GM23338 (cell line): ENCODE results near the gene DCDC1. TPM values are rescaled to one million over a fixed set of nuclear protein-coding genes. Genes with fewer than 3 reads are reported as not detected.

Experiments
- ATAC-seq: fragments of 200-7000 bp; cut with Tn5 transposase; 3 replicates; pipeline ENCODE4 v1.9.1; 2020
- DNase-seq: peaks from one replicate; pipeline ENCODE4 v3.0.0-alpha.2; 2015; ENCODE audit warnings: low spot score
- H2AFZ ChIP-seq: fragments of 200-600 bp; sonication (generic); 2 replicates; pipeline ENCODE4 v1.8.0; 2016; ENCODE audit warnings: antibody characterized with exemption, mild to moderate bottlenecking, moderate library complexity
- H3F3A ChIP-seq: fragments of 200-600 bp; sonication (generic); replicated peaks from 2 replicates; pipeline ENCODE4 v1.8.0; 2017; ENCODE audit warnings: antibody characterized with exemption, mixed run types, low read depth
- H3K27ac ChIP-seq: fragments of 200-600 bp; sonication (generic); 2 replicates; pipeline ENCODE4 v1.6.1; 2016; ENCODE audit warnings: low read depth
- H3K27me3 ChIP-seq: fragments of 200-600 bp; sonication (generic); 2 replicates; pipeline ENCODE4 v1.8.0; 2016; ENCODE audit warnings: mild to moderate bottlenecking, mixed run types, moderate library complexity; ENCODE audit not compliant: insufficient read depth
- H3K36me3 ChIP-seq: fragments of 200-600 bp; sonication (generic); 2 replicates; pipeline ENCODE4 v1.8.0; 2016; ENCODE audit warnings: mild to moderate bottlenecking; ENCODE audit not compliant: insufficient read depth
- H3K4me1 ChIP-seq: fragments of 200-600 bp; sonication (generic); 2 replicates; pipeline ENCODE4 v1.8.0; 2016; ENCODE audit warnings: mild to moderate bottlenecking, moderate library complexity; ENCODE audit not compliant: insufficient read depth
- H3K4me2 ChIP-seq: fragments of 200-600 bp; sonication (generic); 2 replicates; pipeline ENCODE4 v1.7.1; 2017; ENCODE audit warnings: mixed run types
- H3K4me3 ChIP-seq: fragments of 200-600 bp; sonication (generic); 2 replicates; pipeline ENCODE4 v1.6.1; 2016; ENCODE audit warnings: mixed run types
- H3K79me2 ChIP-seq: fragments of 200-600 bp; sonication (generic); replicated peaks from 2 replicates; pipeline ENCODE4 v1.8.0; 2017; ENCODE audit warnings: mild to moderate bottlenecking; ENCODE audit not compliant: insufficient read depth
- H3K9me2 ChIP-seq: fragments of 200-600 bp; sonication (generic); 2 replicates; pipeline ENCODE4 v1.8.0; 2017; ENCODE audit not compliant: insufficient read depth
- H4K20me1 ChIP-seq: fragments of 200-600 bp; sonication (generic); replicated peaks from 2 replicates; pipeline ENCODE4 v1.8.0; 2017; ENCODE audit warnings: mild to moderate bottlenecking; ENCODE audit not compliant: insufficient read depth
- H3K27ac Mint-ChIP-seq: 2 replicates; pipeline ENCODE4 v1.8.0; 2020; ENCODE audit warnings: inconsistent platforms, mild to moderate bottlenecking, moderate library complexity, mixed read lengths
- H3K27me3 Mint-ChIP-seq: 3 replicates; pipeline ENCODE4 v1.8.0; 2022; ENCODE audit warnings: low read depth, mild to moderate bottlenecking, moderate library complexity, mixed read lengths, inconsistent platforms; ENCODE audit not compliant: insufficient read depth, poor library complexity
- H3K36me3 Mint-ChIP-seq: 3 replicates; pipeline ENCODE4 v1.8.0; 2021; ENCODE audit warnings: low read depth, mild to moderate bottlenecking, inconsistent platforms, moderate library complexity, mixed read lengths
- H3K4me1 Mint-ChIP-seq: 3 replicates; pipeline ENCODE4 v1.8.0; 2020; ENCODE audit warnings: mild to moderate bottlenecking, inconsistent platforms, mixed read lengths
- H3K4me3 Mint-ChIP-seq: 3 replicates; pipeline ENCODE4 v1.8.0; 2021; ENCODE audit warnings: moderate library complexity, mild to moderate bottlenecking, inconsistent platforms, mixed read lengths
- H3K9me3 Mint-ChIP-seq: 3 replicates; pipeline ENCODE4 v1.8.0; 2020; ENCODE audit warnings: moderate library complexity, mild to moderate bottlenecking, inconsistent platforms, mixed read lengths
- CREB1 ChIP-seq: fragments of 250-450 bp; sonication (Bioruptor Pico); IDR thresholded peaks from 2 replicates; pipeline ENCODE4 v1.5.0; 2020; ENCODE audit warnings: low read depth, mild to moderate bottlenecking, moderate library complexity
- ETS1 ChIP-seq: IDR thresholded peaks from 2 replicates; pipeline ENCODE4 v1.6.1; 2016; ENCODE audit warnings: antibody characterized with exemption
- EZH2phosphoT487 ChIP-seq: fragments of 200-600 bp; sonication (generic); IDR thresholded peaks from one replicate; pipeline ENCODE4 v1.8.1; 2018; ENCODE audit warnings: antibody characterized with exemption; ENCODE audit not compliant: unreplicated experiment
- JUNB ChIP-seq: IDR thresholded peaks from one replicate; pipeline ENCODE4 v1.6.1; 2016; ENCODE audit warnings: antibody characterized with exemption; ENCODE audit not compliant: unreplicated experiment
- POLR2AphosphoS5 ChIP-seq: IDR thresholded peaks from 2 replicates; pipeline ENCODE4 v1.6.1; 2016; ENCODE audit warnings: antibody characterized with exemption, low read depth
- REST ChIP-seq: IDR thresholded peaks from one replicate; pipeline ENCODE4 v1.6.1; 2018; ENCODE audit warnings: antibody characterized with exemption; ENCODE audit not compliant: unreplicated experiment
- STAT1 ChIP-seq: IDR thresholded peaks from one replicate; pipeline ENCODE4 v1.6.1; 2016; ENCODE audit warnings: antibody characterized with exemption; ENCODE audit not compliant: unreplicated experiment
- ZNF114 ChIP-seq: fragments of 250-450 bp; sonication (Bioruptor Pico); IDR thresholded peaks from 2 replicates; pipeline ENCODE4 v1.5.0; 2020; ENCODE audit warnings: mild to moderate bottlenecking, moderate library complexity
- ZNF331 ChIP-seq: fragments of 250-450 bp; sonication (Bioruptor Pico); IDR thresholded peaks from 2 replicates; pipeline ENCODE4 v1.5.0; 2020; ENCODE audit warnings: low read depth, mild to moderate bottlenecking, moderate library complexity
- ZNF462 ChIP-seq: fragments of 250-450 bp; sonication (Bioruptor Pico); IDR thresholded peaks from 2 replicates; pipeline ENCODE4 v1.5.0; 2020; ENCODE audit warnings: mild to moderate bottlenecking, moderate library complexity
- polyA plus RNA-seq: library from polyadenylated mRNA; unstranded; fragments of >200 nt; fragmentation: Nextera tagmentation; extraction: Ambion mirVana; gene quantifications from 2 replicates; pipeline ENCODE4 v1.2.1, GENCODE V29; 2016
- total RNA-seq: library from RNA; depleted of rRNA; stranded (reverse); fragments of >200 nt; shearing (Covaris generic); gene quantifications from 2 replicates; pipeline ENCODE4 v1.2.3, GENCODE V29; 2014

DCDC1 gene
- total and polyA plus RNA-seq, 2 experiments from 2014 or later = 0.56 to 0.58 TPM

- H3K9me2 ChIP-seq = 0 out of 2 replicates have a peak, but pooled peaks cover 4% of the 10 kb centered on the region
- Mint-ChIP-seq H3K9me3 (peaks cover 14% of the 10 kb centered on the region), H3K36me3 (peaks cover 8% of the 10 kb centered on the region; the same call in 1 of the 3 replicates), H3K27ac (no peak overlapping the region), H3K4me3 (no peak overlapping the region), H3K4me1 (no peaks in the 10 kb centered on the region), H3K27me3 (no peaks in the 10 kb centered on the region)
- no peaks in the 10 kb centered on the region for H3K4me1 ChIP-seq
- H3K27ac ChIP-seq = no peak overlapping the region
- H3K4me2 ChIP-seq = no peak overlapping the region
- ATAC-seq (no peak), DNase-seq (no peak)
- no peak overlapping the region for H3K4me3 ChIP-seq
- no peaks in the 10 kb centered on the region for H3K79me2 ChIP-seq
- no peaks in the 10 kb centered on the region for H4K20me1 ChIP-seq
- no peak for TF ChIP-seq CREB1 (CRISPR knock-in tag)
- no peak for TF ChIP-seq REST
- TF ChIP-seq ETS1 = no peak
- TF ChIP-seq STAT1 = no peak
- no peak for TF ChIP-seq EZH2phosphoT487
- no peak for TF ChIP-seq ZNF462
- no peak for TF ChIP-seq POLR2AphosphoS5
- no peak for TF ChIP-seq JUNB
- TF ChIP-seq ZNF331 = no peak
- TF ChIP-seq ZNF114 (CRISPR knock-in tag) = no peak
- no peaks in the 10 kb centered on the region for H3F3A ChIP-seq
- H3K27me3 ChIP-seq = no peaks in the 10 kb centered on the region
- H2AFZ ChIP-seq = no peak overlapping the region
- peaks cover 5% of the 10 kb centered on the region for H3K36me3 ChIP-seq
These were observed 433.0 kb downstream of the DCDC1 start for GRCh38 chr11:30936491-30936890.
